ENCODE data around the gene ISLR. TPM values are rescaled to one million over a fixed set of nuclear protein-coding genes. Genes with fewer than 3 reads are reported as not detected.

ISLR gene
- total RNA-seq, 2 donors from 2014 or later, result 0.12 TPM; not detected in 1

GRCh38 chr15:74180881-74181602 is 7.5 kb downstream of the ISLR start:
- Mint-ChIP-seq H3K27ac (no peak overlapping the region), H3K9me3 (no peaks in the 10 kb centered on the region), H3K27me3 (ENCODE audit: low read depth) (no peaks in the 10 kb centered on the region), H3K4me1 (ENCODE audit: low read depth) (peaks cover 16% of the 10 kb centered on the region), H3K4me3 (no peak overlapping the region), H3K36me3 (ENCODE audit: insufficient read depth in 2 of 2) (no peaks in the 10 kb centered on the region)
- DNase-seq, result no peak
- no peak for ATAC-seq (replicated peaks in 1 of 2)

- H3K9me3 Mint-ChIP-seq, result no peaks in the 10 kb centered on the region
- peaks cover 18% of the 10 kb centered on the region for H3K4me1 Mint-ChIP-seq (ENCODE audit: low read depth)
- no peaks in the 10 kb centered on the region for H3K27me3 Mint-ChIP-seq (ENCODE audit: low read depth)
- no peak overlapping the region for H3K27ac Mint-ChIP-seq
- ATAC-seq (replicated peaks in 1 of 2) (no peak), DNase-seq (no peak)
- no peaks in the 10 kb centered on the region for H3K36me3 Mint-ChIP-seq (ENCODE audit: insufficient read depth in 2 of 2)
- no peak overlapping the region for H3K4me3 Mint-ChIP-seq
Measured at GRCh38 chr15:74182131-74182530, 8.6 kb downstream of the ISLR start.

GRCh38 chr15:74184582-74185091 is 11.1 kb downstream of the ISLR start:
- Mint-ChIP-seq H3K4me1 (ENCODE audit: low read depth) (peaks cover 21% of the 10 kb centered on the region), H3K4me3 (no peak overlapping the region), H3K27ac (no peak overlapping the region), H3K36me3 (ENCODE audit: insufficient read depth in 2 of 2) (no peaks in the 10 kb centered on the region), H3K27me3 (ENCODE audit: low read depth) (no peaks in the 10 kb centered on the region), H3K9me3 (no peaks in the 10 kb centered on the region)
- peak; percentile 29 to 41 for DNase-seq
- peak; percentile 72 to 82 for ATAC-seq (replicated peaks in 1 of 2)

GRCh38 chr15:74185710-74186348 is 12.3 kb downstream of the ISLR start:
- Mint-ChIP-seq H3K27ac (no peak overlapping the region), H3K4me1 (ENCODE audit: low read depth) (peaks cover 21% of the 10 kb centered on the region), H3K27me3 (ENCODE audit: low read depth) (no peaks in the 10 kb centered on the region), H3K4me3 (no peak overlapping the region), H3K9me3 (no peaks in the 10 kb centered on the region), H3K36me3 (ENCODE audit: insufficient read depth in 2 of 2) (no peaks in the 10 kb centered on the region)
- peak; percentile 16 to 24 for DNase-seq
- ATAC-seq (replicated peaks in 1 of 2), result peak; percentile 71 to 72

- H3K9me3 Mint-ChIP-seq, result no peaks in the 10 kb centered on the region
- no peaks in the 10 kb centered on the region for H3K27me3 Mint-ChIP-seq (ENCODE audit: low read depth)
- DNase-seq (no peak), ATAC-seq (replicated peaks in 1 of 2) (no peak)
- peaks cover 21% of the 10 kb centered on the region for H3K4me1 Mint-ChIP-seq (ENCODE audit: low read depth)
- H3K27ac Mint-ChIP-seq, result no peak overlapping the region
- H3K36me3 Mint-ChIP-seq (ENCODE audit: insufficient read depth in 2 of 2), result no peaks in the 10 kb centered on the region
- H3K4me3 Mint-ChIP-seq, result no peak overlapping the region
Measured at GRCh38 chr15:74188216-74188615, 14.7 kb downstream of the ISLR start.

GRCh38 chr15:74191798-74192197 is 18.3 kb downstream of the ISLR start:
- no peak overlapping the region for H3K27ac Mint-ChIP-seq

GRCh38 chr15:74192751-74193150 is 19.2 kb downstream of the ISLR start:
- no peak overlapping the region for H3K4me3 Mint-ChIP-seq
- H3K4me1 Mint-ChIP-seq (ENCODE audit: low read depth), result no peaks in the 10 kb centered on the region
- DNase-seq (no peak), ATAC-seq (replicated peaks in 1 of 2) (no peak)
- no peak overlapping the region for H3K27ac Mint-ChIP-seq
- H3K9me3 Mint-ChIP-seq, result no peaks in the 10 kb centered on the region
- no peaks in the 10 kb centered on the region for H3K27me3 Mint-ChIP-seq (ENCODE audit: low read depth)
- H3K36me3 Mint-ChIP-seq (ENCODE audit: insufficient read depth in 2 of 2), result no peaks in the 10 kb centered on the region

More at GRCh38 chr15:74191798-74192197, 18.3 kb downstream of the ISLR start:
- ATAC-seq (replicated peaks in 1 of 2) (no peak), DNase-seq (no peak)
- H3K4me1 Mint-ChIP-seq (ENCODE audit: low read depth), result peaks cover 5% of the 10 kb centered on the region
- no peaks in the 10 kb centered on the region for H3K9me3 Mint-ChIP-seq
- no peaks in the 10 kb centered on the region for H3K36me3 Mint-ChIP-seq (ENCODE audit: insufficient read depth in 2 of 2)
- H3K4me3 Mint-ChIP-seq, result no peak overlapping the region
- H3K27me3 Mint-ChIP-seq (ENCODE audit: low read depth), result no peaks in the 10 kb centered on the region

- Mint-ChIP-seq H3K27me3 (ENCODE audit: low read depth) (no peaks in the 10 kb centered on the region), H3K4me3 (no peak overlapping the region), H3K9me3 (no peaks in the 10 kb centered on the region), H3K36me3 (ENCODE audit: insufficient read depth in 2 of 2) (no peaks in the 10 kb centered on the region), H3K27ac (no peak overlapping the region), H3K4me1 (ENCODE audit: low read depth) (no peaks in the 10 kb centered on the region)
- DNase-seq (no peak), ATAC-seq (replicated peaks in 1 of 2) (no peak)
Measured at GRCh38 chr15:74193299-74193718, 19.8 kb downstream of the ISLR start.

- H3K36me3 Mint-ChIP-seq (ENCODE audit: insufficient read depth in 2 of 2), result no peaks in the 10 kb centered on the region
- no peak for DNase-seq
- no peaks in the 10 kb centered on the region for H3K27me3 Mint-ChIP-seq (ENCODE audit: low read depth)
- no peaks in the 10 kb centered on the region for H3K9me3 Mint-ChIP-seq
- H3K4me1 Mint-ChIP-seq (ENCODE audit: low read depth), result no peaks in the 10 kb centered on the region
- ATAC-seq (replicated peaks in 1 of 2), result no peak
- H3K4me3 Mint-ChIP-seq, result no peak overlapping the region
- H3K27ac Mint-ChIP-seq, result no peak overlapping the region
Measured at GRCh38 chr15:74193905-74194304, 20.4 kb downstream of the ISLR start.

GRCh38 chr15:74194572-74195559 is 21.4 kb downstream of the ISLR start:
- Mint-ChIP-seq H3K4me3 (no peak overlapping the region), H3K27me3 (ENCODE audit: low read depth) (no peaks in the 10 kb centered on the region), H3K4me1 (ENCODE audit: low read depth) (no peaks in the 10 kb centered on the region)

GRCh38 chr15:74196175-74196574 is 22.7 kb downstream of the ISLR start:
- H3K27ac Mint-ChIP-seq, result no peak overlapping the region
- H3K4me1 Mint-ChIP-seq (ENCODE audit: low read depth), result peaks cover 4% of the 10 kb centered on the region
- no peaks in the 10 kb centered on the region for H3K27me3 Mint-ChIP-seq (ENCODE audit: low read depth)
- no peak overlapping the region for H3K4me3 Mint-ChIP-seq
- H3K36me3 Mint-ChIP-seq (ENCODE audit: insufficient read depth in 2 of 2), result no peaks in the 10 kb centered on the region
- ATAC-seq (replicated peaks in 1 of 2) (no peak), DNase-seq (no peak)
- no peaks in the 10 kb centered on the region for H3K9me3 Mint-ChIP-seq

More at GRCh38 chr15:74194572-74195559, 21.4 kb downstream of the ISLR start:
- Mint-ChIP-seq H3K36me3 (ENCODE audit: insufficient read depth in 2 of 2) (no peaks in the 10 kb centered on the region), H3K27ac (no peak overlapping the region), H3K9me3 (no peaks in the 10 kb centered on the region)
- DNase-seq (no peak), ATAC-seq (replicated peaks in 1 of 2) (no peak)

GRCh38 chr15:74197176-74197965 is 23.9 kb downstream of the ISLR start:
- ATAC-seq (replicated peaks in 1 of 2) (no peak), DNase-seq (no peak)
- Mint-ChIP-seq H3K4me3 (no peak overlapping the region), H3K27me3 (ENCODE audit: low read depth) (no peaks in the 10 kb centered on the region), H3K27ac (no peak overlapping the region), H3K4me1 (ENCODE audit: low read depth) (peaks cover 8% of the 10 kb centered on the region), H3K36me3 (ENCODE audit: insufficient read depth in 2 of 2) (no peaks in the 10 kb centered on the region), H3K9me3 (no peaks in the 10 kb centered on the region)

Measured in activated T-cell treated with anti-CD3 and anti-CD28 coated beads, Interleukin-2, amount 50 U/mL, for 72 hours (primary cell).